K562 (cell line): Measurements from ENCODE around the gene LAPTM5. TPM values are rescaled to one million over a fixed set of nuclear protein-coding genes. Genes with fewer than 3 reads are reported as not detected.
A peak's percentile ranks its signal among the peaks of the same experiment; 100 is the strongest.

Source experiments
- CBFA2T2 ChIP-seq: fragments of 450-650 bp; conservative IDR thresholded peaks from 2 replicates; pipeline ENCODE4 v1.6.1; 2017; ENCODE audit warnings: mild to moderate bottlenecking
- CBFB ChIP-seq: sonication (generic); formaldehyde crosslinking; IDR thresholded peaks from 2 replicates; pipeline ENCODE4 v1.4.0; 2020; ENCODE audit warnings: mild to moderate bottlenecking, missing genetic modification reagents
- EP400 ChIP-seq: fragments of 450-650 bp; IDR thresholded peaks from 2 replicates; pipeline ENCODE4 v1.6.1; 2017; ENCODE audit warnings: antibody characterized with exemption, mild to moderate bottlenecking, moderate library complexity
- ESRRA ChIP-seq: fragments of 450-650 bp; IDR thresholded peaks from 2 replicates; pipeline ENCODE4 v1.6.1; 2014; ENCODE audit warnings: low read depth, mild to moderate bottlenecking, moderate library complexity, borderline replicate concordance
- ETV1 ChIP-seq: fragments of 450-650 bp; conservative IDR thresholded peaks from 2 replicates; pipeline ENCODE4 v1.6.1; 2016; ENCODE audit warnings: missing genetic modification characterization, control low read depth, low read depth, missing compliant biosample characterization
- FOXM1 ChIP-seq, 2 experiments: fragments of 450-650 bp in 1 of 2; sonication (generic) in 1 of 2; formaldehyde crosslinking in 1 of 2; IDR thresholded peaks; 2 replicates each; pipeline versions ENCODE4 v1.6.1 to v1.9.0; 2017 to 2022; ENCODE audit warnings: low read depth in 2 of 2, mild to moderate bottlenecking in 2 of 2, missing genetic modification reagents in 1 of 2, moderate library complexity in 1 of 2
- L3MBTL2 ChIP-seq: fragments of 450-650 bp; IDR thresholded peaks from 2 replicates; pipeline ENCODE4 v1.6.1; 2016; ENCODE audit warnings: mild to moderate bottlenecking, moderate library complexity
- LCOR ChIP-seq: sonication (generic); formaldehyde crosslinking; IDR thresholded peaks from 2 replicates; pipeline ENCODE4 v1.8.0; 2022; ENCODE audit warnings: mild to moderate bottlenecking, missing genetic modification reagents
- MECOM ChIP-seq: fragments of 250-450 bp; sonication (Bioruptor Pico); IDR thresholded peaks from 2 replicates; pipeline ENCODE4 v1.8.0; 2022; ENCODE audit warnings: inconsistent platforms
- MLLT1 ChIP-seq, 2 experiments: fragments of 450-650 bp; IDR thresholded peaks; 2 replicates each; pipeline ENCODE4 v1.6.1; 2016
- MYC ChIP-seq, 2 experiments: fragments of 250-450 bp in 1 of 2; sonication (Bioruptor Pico) in 1 of 2; IDR thresholded peaks; 2 replicates each; pipeline versions ENCODE4 v1.5.1 to v1.6.1; 2012 to 2021; ENCODE audit warnings: low read depth in 2 of 2, borderline replicate concordance in 1 of 2, improper control_type of control experiment in 1 of 2, low read length in 1 of 2, mild to moderate bottlenecking in 1 of 2, moderate library complexity in 1 of 2
- POLR2AphosphoS5 ChIP-seq: IDR thresholded peaks from 2 replicates; pipeline ENCODE4 v1.6.1; 2011; ENCODE audit warnings: mild to moderate bottlenecking, low read depth, low read length, moderate library complexity; ENCODE audit not compliant: control insufficient read depth, insufficient read depth
- PREB ChIP-seq: sonication (generic); formaldehyde crosslinking; IDR thresholded peaks from 2 replicates; pipeline ENCODE4 v1.8.1; 2023; ENCODE audit warnings: mild to moderate bottlenecking, missing genetic modification reagents
- PURB ChIP-seq: sonication (generic); formaldehyde crosslinking; IDR thresholded peaks from 2 replicates; pipeline ENCODE4 v1.9.0; 2021; ENCODE audit warnings: low read depth, mild to moderate bottlenecking, missing genetic modification reagents
- RBFOX2 ChIP-seq: fragments of 200-400 bp; formaldehyde crosslinking; IDR thresholded peaks from 2 replicates; pipeline ENCODE4 v1.6.1; 2017; ENCODE audit warnings: low read depth, mild to moderate bottlenecking, low read length, moderate library complexity
- RBM25 ChIP-seq: fragments of 200-400 bp; formaldehyde crosslinking; IDR thresholded peaks from 2 replicates; pipeline ENCODE4 v1.6.1; 2018; ENCODE audit warnings: low read length, low read depth, moderate library complexity; ENCODE audit not compliant: severe bottlenecking
- RUNX1 ChIP-seq: sonication (generic); IDR thresholded peaks from 2 replicates; pipeline ENCODE4 v1.6.1; 2016; ENCODE audit warnings: antibody characterized with exemption, low read depth
- SOX6 ChIP-seq: fragments of 450-650 bp; IDR thresholded peaks from 2 replicates; pipeline ENCODE4 v1.6.1; 2014; ENCODE audit warnings: mild to moderate bottlenecking
- SRSF7 ChIP-seq: fragments of 200-400 bp; formaldehyde crosslinking; optimal IDR thresholded peaks from 2 replicates; pipeline ENCODE3; 2017; ENCODE audit warnings: mild to moderate bottlenecking, low read depth, low read length
- ZNF133 ChIP-seq: fragments of 250-450 bp; sonication (Bioruptor Pico); IDR thresholded peaks from 2 replicates; pipeline ENCODE4 v1.4.0; 2020; ENCODE audit warnings: mild to moderate bottlenecking
- ZNF224 ChIP-seq: sonication (generic); formaldehyde crosslinking; IDR thresholded peaks from 2 replicates; pipeline ENCODE4 v1.8.0; 2022; ENCODE audit warnings: mild to moderate bottlenecking, missing genetic modification reagents
- ZNF274 ChIP-seq: IDR thresholded peaks from 2 replicates; pipeline ENCODE4 v1.6.1; 2011; ENCODE audit warnings: low read depth, mild to moderate bottlenecking, low read length, moderate library complexity, borderline replicate concordance
- polyA plus RNA-seq, 8 experiments: library from polyadenylated mRNA; depleted of rRNA in 4 of 8; stranded (reverse) in 5 of 8; unstranded in 3 of 8; fragments of >200 nt; fragmentation: Nextera tagmentation in 2 of 8; fragmentation: Illumina TruSeq in 1 of 8; extraction: Ambion mirVana in 2 of 8; extraction: Trizol in 1 of 8; gene quantifications; 2 replicates each; pipeline versions ENCODE4 v1.2.1 to v1.2.3, GENCODE V29; 2011 to 2014; ENCODE audit warnings: inconsistent platforms in 1 of 8, missing spikeins in 1 of 8
- total RNA-seq, 7 experiments: library from RNA; depleted of rRNA in 6 of 7; stranded (reverse); fragments of >200 nt in 6 of 7; fragmentation: Illumina TruSeq in 2 of 7; extraction: Trizol in 2 of 7; gene quantifications; 2 replicates each; pipeline versions ENCODE4 v1.2.1 to v1.2.3, GENCODE V29; 2011 to 2021; ENCODE audit warnings: low replicate concordance in 1 of 7

Gene LAPTM5
- total and polyA plus RNA-seq, 9 of the 15 experiments (the other 6 are each of a cell fraction or from before 2014, with no cell fraction given): 2.4 to 47.3 (median 20.3) TPM

- TF ChIP-seq PREB (CRISPR knock-in tag) (0 out of 2 replicates have a peak, but pooled peaks have one; percentile 77), SOX6 (no peak), PURB (CRISPR knock-in tag) (no peak), POLR2AphosphoS5 (no peak), EP400 (no peak; the same call in 1 of the 2 replicates), RBM25 (no peak), MLLT1 (IDR thresholded peaks at IDR 0.05) (no peak), FOXM1 (IDR thresholded peaks at IDR 0.05; ENCODE audit: low read depth) (no peak), FOXM1 (CRISPR knock-in tag; IDR thresholded peaks at IDR 0.05; ENCODE audit: low read depth) (no peak), L3MBTL2 (peak; percentile 56; the same call in 1 of the 2 replicates), ZNF274 (no peak), MECOM (no peak), MYC (IDR thresholded peaks at IDR 0.05; ENCODE audit: low read depth, low read length) (no peak), MYC (CRISPR knock-in tag; IDR thresholded peaks at IDR 0.05; ENCODE audit: borderline replicate concordance, low read depth) (no peak), ETV1 (tag) (0 out of 2 replicates have a peak, but pooled peaks have one; percentile 7), SRSF7 (no peak), CBFA2T2 (no peak), RBFOX2 (no peak), CBFB (CRISPR knock-in tag) (no peak), ESRRA (peak; percentile 59; the same call in 1 of the 2 replicates), LCOR (0 out of 2 replicates have a peak, but pooled peaks have one; percentile 60), RUNX1 (no peak), ZNF224 (CRISPR knock-in tag) (no peak), ZNF133 (CRISPR knock-in tag) (no peak)
These were observed 44.2 kb upstream of the LAPTM5 start (continued) for GRCh38 chr1:30801771-30802198.
